Glutamatergic neuron (in vitro differentiated cells): ENCODE data around the gene SMIM28. TPM values are rescaled to one million over a fixed set of nuclear protein-coding genes. Genes with fewer than 3 reads are reported as not detected.

Experiments
- DNase-seq: peaks from one replicate; pipeline ENCODE4 v3.0.0; 2022
- H3K27ac Mint-ChIP-seq: one replicate; pipeline ENCODE4 v1.8.0; 2020; ENCODE audit warnings: mild to moderate bottlenecking, mixed read lengths, inconsistent platforms; ENCODE audit not compliant: unreplicated experiment
- H3K27me3 Mint-ChIP-seq: one replicate; pipeline ENCODE4 v1.8.0; 2020; ENCODE audit warnings: mild to moderate bottlenecking, moderate library complexity, mixed read lengths, inconsistent platforms; ENCODE audit not compliant: unreplicated experiment
- H3K36me3 Mint-ChIP-seq: one replicate; pipeline ENCODE4 v1.8.0; 2020; ENCODE audit warnings: mild to moderate bottlenecking, mixed read lengths, inconsistent platforms; ENCODE audit not compliant: unreplicated experiment
- H3K4me1 Mint-ChIP-seq: one replicate; pipeline ENCODE4 v1.8.0; 2020; ENCODE audit warnings: mild to moderate bottlenecking, low read depth, mixed read lengths, inconsistent platforms; ENCODE audit not compliant: unreplicated experiment
- H3K4me3 Mint-ChIP-seq: one replicate; pipeline ENCODE4 v1.8.0; 2020; ENCODE audit warnings: mild to moderate bottlenecking, mixed read lengths, inconsistent platforms; ENCODE audit not compliant: unreplicated experiment
- H3K9me3 Mint-ChIP-seq: one replicate; pipeline ENCODE4 v1.8.0; 2020; ENCODE audit warnings: mild to moderate bottlenecking, moderate library complexity, mixed read lengths, inconsistent platforms; ENCODE audit not compliant: unreplicated experiment
- total RNA-seq: library from RNA; stranded (reverse); fragmentation: NEBNext Ultra II Directional; extraction: Animal tissue kit (Norgen Biotek cat#: 25700); gene quantifications from one replicate; pipeline ENCODE4 v1.2.1, GENCODE V29; 2021; ENCODE audit not compliant: unreplicated experiment
- TF ChIP-seq, protein P1 (sequence below): fragments of 200-600 bp; sonication (generic); IDR thresholded peaks from one replicate; pipeline ENCODE4 v1.5.0; 2021; ENCODE audit not compliant: partially characterized antibody, unreplicated experiment

Gene SMIM28
- total RNA-seq, 1 donor from 2014 or later: not detected

DNA sequence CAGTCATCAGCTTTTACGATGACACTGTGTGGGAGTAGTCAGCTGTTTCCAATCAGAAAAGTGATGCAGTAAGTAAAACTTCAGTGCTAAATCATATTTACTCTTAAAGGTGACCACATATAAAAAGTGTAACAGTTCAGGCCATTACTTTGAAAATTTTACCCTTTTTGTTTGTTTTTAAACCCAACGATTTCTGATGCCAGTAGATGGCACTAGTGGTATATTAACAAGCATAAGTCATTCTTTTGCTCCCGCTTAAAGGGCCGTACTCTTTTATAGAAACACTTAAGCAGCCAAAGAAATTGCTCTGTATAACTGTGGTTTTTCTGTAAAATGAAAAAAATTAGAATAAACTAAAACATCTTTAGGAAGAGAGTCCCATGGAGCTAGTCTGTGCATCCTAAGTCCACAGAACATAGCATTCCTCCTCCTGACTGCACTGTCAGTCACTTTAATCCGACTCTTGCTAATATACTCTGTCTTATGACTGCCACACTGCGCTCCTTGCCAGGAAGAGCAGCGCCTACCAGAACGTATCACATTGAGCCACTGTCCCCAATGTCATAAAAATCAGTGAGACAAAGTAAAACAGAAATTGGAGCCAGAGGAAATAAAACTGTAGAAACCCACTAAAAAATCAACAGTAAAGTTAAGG is 51.4 kb downstream of the SMIM28 start:
- Mint-ChIP-seq H3K4me3 (peak overlapping the region; percentile 15), H3K36me3 (no peaks in the 10 kb centered on the region), H3K4me1 (peaks cover 32% of the 10 kb centered on the region), H3K27ac (no peak overlapping the region), H3K27me3 (peaks cover 9% of the 10 kb centered on the region), H3K9me3 (peaks cover 3% of the 10 kb centered on the region)
- TF ChIP-seq, protein P1, sequence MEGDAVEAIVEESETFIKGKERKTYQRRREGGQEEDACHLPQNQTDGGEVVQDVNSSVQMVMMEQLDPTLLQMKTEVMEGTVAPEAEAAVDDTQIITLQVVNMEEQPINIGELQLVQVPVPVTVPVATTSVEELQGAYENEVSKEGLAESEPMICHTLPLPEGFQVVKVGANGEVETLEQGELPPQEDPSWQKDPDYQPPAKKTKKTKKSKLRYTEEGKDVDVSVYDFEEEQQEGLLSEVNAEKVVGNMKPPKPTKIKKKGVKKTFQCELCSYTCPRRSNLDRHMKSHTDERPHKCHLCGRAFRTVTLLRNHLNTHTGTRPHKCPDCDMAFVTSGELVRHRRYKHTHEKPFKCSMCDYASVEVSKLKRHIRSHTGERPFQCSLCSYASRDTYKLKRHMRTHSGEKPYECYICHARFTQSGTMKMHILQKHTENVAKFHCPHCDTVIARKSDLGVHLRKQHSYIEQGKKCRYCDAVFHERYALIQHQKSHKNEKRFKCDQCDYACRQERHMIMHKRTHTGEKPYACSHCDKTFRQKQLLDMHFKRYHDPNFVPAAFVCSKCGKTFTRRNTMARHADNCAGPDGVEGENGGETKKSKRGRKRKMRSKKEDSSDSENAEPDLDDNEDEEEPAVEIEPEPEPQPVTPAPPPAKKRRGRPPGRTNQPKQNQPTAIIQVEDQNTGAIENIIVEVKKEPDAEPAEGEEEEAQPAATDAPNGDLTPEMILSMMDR: peak; percentile 51
- DNase-seq: no peak

DNA sequence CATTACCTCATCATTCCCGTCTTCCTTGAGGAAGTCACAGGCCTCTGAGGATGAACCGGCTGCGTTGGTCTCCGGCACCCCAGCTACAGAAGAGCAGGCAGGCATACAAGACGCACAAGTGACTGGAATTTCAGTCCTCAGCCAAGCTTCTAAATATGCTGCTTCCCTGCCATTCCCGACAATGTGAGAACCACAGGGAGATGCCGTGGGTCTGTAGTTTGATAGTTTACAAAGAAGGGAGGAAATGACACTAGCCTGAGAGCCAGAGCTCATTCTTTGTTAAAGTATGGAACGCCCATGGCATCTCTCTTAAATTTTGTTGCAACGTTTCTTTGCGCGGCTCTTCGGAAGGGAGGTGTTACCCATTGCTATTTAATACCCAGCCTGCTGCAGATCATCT is 52.1 kb downstream of the SMIM28 start:
- H3K4me1 Mint-ChIP-seq: peaks cover 32% of the 10 kb centered on the region
- peaks cover 9% of the 10 kb centered on the region for H3K27me3 Mint-ChIP-seq
- TF ChIP-seq, protein P1: no peak
- H3K9me3 Mint-ChIP-seq: peaks cover 3% of the 10 kb centered on the region
- H3K4me3 Mint-ChIP-seq: no peak overlapping the region
- H3K27ac Mint-ChIP-seq: peak overlapping the region; percentile 1
- no peaks in the 10 kb centered on the region for H3K36me3 Mint-ChIP-seq
- no peak for DNase-seq

DNA sequence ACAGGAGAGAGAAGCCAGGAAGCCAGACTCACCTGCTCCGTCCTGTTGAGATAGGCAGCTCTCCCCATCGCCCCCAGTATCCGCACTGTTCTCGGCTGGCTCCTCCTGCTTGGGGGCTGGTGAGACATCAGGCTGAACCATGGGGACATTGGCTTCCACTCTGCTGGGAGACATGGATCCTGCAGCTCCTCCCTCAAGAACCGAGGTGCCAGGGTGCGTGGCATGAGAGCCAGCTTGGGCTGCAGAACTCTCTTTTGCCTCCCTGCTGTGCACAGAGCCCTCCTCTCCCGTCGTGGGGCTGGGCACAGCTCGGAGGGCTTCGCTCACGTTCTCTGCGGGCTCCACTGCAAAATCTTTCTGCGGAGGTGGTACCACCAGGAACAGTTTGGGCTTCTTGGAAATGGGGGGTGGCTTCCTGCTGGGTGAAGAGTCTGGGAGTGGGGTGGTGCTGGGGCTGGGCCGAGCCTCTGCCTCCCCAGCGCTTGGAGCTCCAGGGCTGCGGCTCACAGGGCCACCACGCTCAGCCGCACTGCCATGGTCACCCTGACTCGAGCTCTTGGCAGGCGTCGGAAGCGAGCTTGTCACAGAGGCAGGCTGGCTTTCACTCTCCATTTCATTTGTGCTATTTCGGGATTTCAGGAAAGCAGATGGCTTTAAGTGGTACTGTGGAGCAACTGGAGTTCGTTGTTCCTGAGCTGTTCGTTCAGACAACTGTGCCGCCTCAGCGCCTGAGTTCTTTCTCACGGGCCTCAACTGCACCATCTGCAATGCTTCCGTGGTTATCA is 52.8 kb downstream of the SMIM28 start:
- no peak for DNase-seq
- H3K4me1 Mint-ChIP-seq: peaks cover 32% of the 10 kb centered on the region
- TF ChIP-seq, protein P1: no peak
- peak overlapping the region; percentile 70 for H3K27ac Mint-ChIP-seq
- H3K4me3 Mint-ChIP-seq: peak overlapping the region; percentile 25
- H3K36me3 Mint-ChIP-seq: no peaks in the 10 kb centered on the region
- peaks cover 3% of the 10 kb centered on the region for H3K9me3 Mint-ChIP-seq
- peaks cover 9% of the 10 kb centered on the region for H3K27me3 Mint-ChIP-seq

DNA sequence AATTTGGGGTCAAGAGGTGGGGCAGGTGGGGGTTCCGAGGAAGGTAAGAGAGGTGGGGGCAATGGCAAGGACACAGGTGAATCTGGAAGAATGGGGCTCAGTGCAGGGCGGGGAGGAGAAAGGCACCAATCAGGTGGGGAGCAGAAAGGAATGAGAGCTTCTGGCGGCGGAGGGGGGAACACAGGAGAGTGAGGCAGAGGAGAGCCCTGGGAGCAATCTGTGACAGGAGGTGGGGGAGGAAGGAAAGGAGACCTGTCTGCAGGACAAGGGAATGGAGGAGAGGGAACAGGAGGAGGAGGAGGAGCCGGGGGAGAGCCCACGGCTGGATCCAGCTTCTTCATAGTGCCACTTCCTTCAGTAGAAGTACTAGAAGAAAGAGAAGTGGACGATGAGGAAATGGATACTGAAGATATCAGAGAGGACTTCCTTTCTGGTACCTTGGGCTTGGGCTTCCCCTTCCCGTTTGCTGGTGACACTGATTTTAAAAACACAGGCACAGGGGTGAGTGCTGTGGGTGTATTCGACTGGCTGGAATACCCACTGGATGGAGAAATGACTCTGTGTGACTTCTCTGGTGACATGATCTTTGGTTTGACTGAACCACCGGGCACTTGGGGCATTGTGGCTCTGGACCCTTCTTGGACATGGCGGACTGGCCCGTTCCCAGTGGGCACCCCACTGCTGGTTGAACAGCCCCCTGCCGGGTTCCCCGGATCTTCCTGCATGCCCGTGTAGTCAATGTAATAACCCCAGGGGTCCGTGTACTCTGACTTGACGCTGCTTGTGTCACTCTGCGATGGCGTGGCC is 53.8 kb downstream of the SMIM28 start:
- Mint-ChIP-seq H3K27ac (peak overlapping the region; percentile 80), H3K9me3 (peaks cover 3% of the 10 kb centered on the region), H3K4me1 (peaks cover 32% of the 10 kb centered on the region), H3K4me3 (no peak overlapping the region), H3K27me3 (peaks cover 9% of the 10 kb centered on the region), H3K36me3 (peaks cover 6% of the 10 kb centered on the region)
- TF ChIP-seq, protein P1: no peak
- no peak for DNase-seq

DNA sequence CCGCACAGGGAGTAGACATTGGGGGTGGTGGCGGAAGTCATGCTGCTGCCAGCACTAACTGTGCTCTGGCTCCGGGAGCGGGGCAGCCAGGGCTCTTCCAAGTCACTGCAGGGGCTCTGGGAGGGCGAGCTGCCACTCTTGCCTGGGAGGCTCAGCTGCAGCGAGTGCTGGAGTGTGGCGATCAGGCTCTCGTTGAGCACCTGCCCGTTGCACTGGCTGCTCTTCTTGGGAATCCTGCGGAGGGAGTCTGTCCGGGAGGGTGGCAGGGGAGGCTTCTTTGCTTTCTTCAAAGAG is 54.3 kb downstream of the SMIM28 start:
- peaks cover 6% of the 10 kb centered on the region for H3K36me3 Mint-ChIP-seq
- peaks cover 8% of the 10 kb centered on the region for H3K27me3 Mint-ChIP-seq
- no peak overlapping the region for H3K27ac Mint-ChIP-seq
- TF ChIP-seq, protein P1: no peak
- H3K4me3 Mint-ChIP-seq: no peak overlapping the region
- DNase-seq: no peak
- H3K9me3 Mint-ChIP-seq: peaks cover 3% of the 10 kb centered on the region
- H3K4me1 Mint-ChIP-seq: peaks cover 32% of the 10 kb centered on the region
